ENCODE data around the gene IPO11.
A peak's percentile ranks its signal among the peaks of the same experiment; 100 is the strongest.

The IPO11 gene

GRCh38 chr5:62592558-62592957 is 180.0 kb downstream of the IPO11 start:
- Histone ChIP-seq H3K9me3 (ENCODE audit: control insufficient read depth, low read depth, low read length) (no peaks in the 10 kb centered on the region), H3K9ac (ENCODE audit: low read length) (no peak overlapping the region), H3K27me3 (ENCODE audit: control insufficient read depth, insufficient read depth, low read length) (no peaks in the 10 kb centered on the region), H3K4me3 (ENCODE audit: low read length) (no peak overlapping the region), H3K36me3 (ENCODE audit: control insufficient read depth, low read depth, low read length) (peaks cover 3% of the 10 kb centered on the region), H3K4me1 (ENCODE audit: control insufficient read depth, low read depth, low read length) (peaks cover 14% of the 10 kb centered on the region), H3K27ac (ENCODE audit: low read length) (no peak overlapping the region)

DNA sequence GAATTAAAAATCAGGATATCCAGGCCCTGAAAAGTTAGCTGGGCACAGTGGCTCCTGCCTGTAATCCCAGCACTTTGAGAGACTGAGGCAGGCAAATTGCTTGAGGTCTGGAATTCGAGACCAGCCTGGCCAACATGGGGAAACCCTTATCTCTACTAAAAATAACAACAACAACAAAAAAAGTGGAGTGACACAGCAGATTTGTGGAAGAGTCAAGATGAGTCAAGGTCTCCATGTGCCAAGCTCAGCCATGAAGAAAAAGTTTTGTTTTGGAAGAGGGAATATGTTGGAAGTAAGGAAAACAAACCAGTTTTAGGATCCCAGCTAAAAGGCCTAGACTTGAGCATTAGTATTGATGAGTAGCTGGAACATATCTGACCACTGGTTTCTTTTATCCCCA is 180.8 kb downstream of the IPO11 start:
- Histone ChIP-seq H3K9me3 (ENCODE audit: control insufficient read depth, low read depth, low read length) (no peaks in the 10 kb centered on the region), H3K36me3 (ENCODE audit: control insufficient read depth, low read depth, low read length) (peaks cover 3% of the 10 kb centered on the region), H3K27ac (ENCODE audit: low read length) (peak overlapping the region; percentile 33), H3K4me1 (ENCODE audit: control insufficient read depth, low read depth, low read length) (peaks cover 14% of the 10 kb centered on the region), H3K9ac (ENCODE audit: low read length) (no peak overlapping the region), H3K27me3 (ENCODE audit: control insufficient read depth, insufficient read depth, low read length) (no peaks in the 10 kb centered on the region), H3K4me3 (ENCODE audit: low read length) (no peak overlapping the region)

DNA sequence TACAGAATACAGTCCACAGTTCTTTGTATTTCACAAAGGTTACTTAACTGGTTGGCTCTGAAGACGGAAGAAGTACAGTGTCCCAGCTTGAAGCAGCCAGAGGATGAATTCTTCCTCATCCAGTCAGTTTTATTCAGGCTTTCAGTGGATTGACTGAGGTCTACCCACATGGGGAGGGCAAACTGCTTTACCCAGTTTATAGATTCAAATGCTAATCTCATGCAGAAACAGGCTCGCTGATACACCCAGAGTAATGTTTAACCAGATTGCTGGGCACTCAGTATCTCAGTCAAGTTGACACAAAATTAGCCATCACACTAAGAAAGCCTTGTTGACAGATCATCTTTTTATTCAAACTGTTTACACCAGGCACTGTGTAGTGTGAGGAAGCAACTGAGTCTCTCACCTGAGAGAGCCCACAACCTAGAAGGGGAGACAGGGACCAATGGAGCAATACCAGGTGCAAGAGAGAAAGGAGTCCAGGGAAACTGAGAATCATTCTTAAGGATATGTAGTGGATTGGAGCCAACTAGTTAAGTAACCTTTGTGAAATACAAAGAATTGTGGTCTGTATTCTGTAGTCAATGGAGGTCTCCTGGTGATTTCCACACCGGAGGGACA is 181.9 kb downstream of the IPO11 start:
- Histone ChIP-seq H3K36me3 (ENCODE audit: control insufficient read depth, low read depth, low read length) (peaks cover 3% of the 10 kb centered on the region), H3K9me3 (ENCODE audit: control insufficient read depth, low read depth, low read length) (no peaks in the 10 kb centered on the region), H3K4me1 (ENCODE audit: control insufficient read depth, low read depth, low read length) (peaks cover 14% of the 10 kb centered on the region), H3K9ac (ENCODE audit: low read length) (no peak overlapping the region), H3K4me3 (ENCODE audit: low read length) (no peak overlapping the region), H3K27ac (ENCODE audit: low read length) (no peak overlapping the region), H3K27me3 (ENCODE audit: control insufficient read depth, insufficient read depth, low read length) (no peaks in the 10 kb centered on the region)

- no peak overlapping the region for H3K9ac ChIP-seq (ENCODE audit: low read length)
- no peaks in the 10 kb centered on the region for H3K9me3 ChIP-seq (ENCODE audit: control insufficient read depth, low read depth, low read length)
Observed at GRCh38 chr5:62596096-62596495, 183.5 kb downstream of the IPO11 start.

DNA sequence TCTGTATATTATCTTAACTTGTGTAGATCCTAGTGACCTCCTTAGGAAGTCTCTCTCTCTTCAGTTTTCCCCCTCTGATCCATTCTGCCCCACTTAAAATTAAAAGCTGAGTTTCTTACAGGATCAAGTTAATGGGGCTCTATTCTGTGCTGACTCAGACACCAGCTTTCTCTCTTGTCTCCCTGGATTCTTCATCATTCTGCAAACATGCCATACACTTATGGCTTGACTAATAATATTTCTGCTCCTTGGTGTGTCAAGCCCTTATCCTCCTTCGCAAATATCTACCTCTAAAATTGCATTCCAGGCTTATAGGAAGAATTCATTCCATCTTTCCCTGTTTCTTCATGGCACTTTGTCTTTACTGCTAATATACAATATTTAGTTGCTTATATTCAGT is 184.1 kb downstream of the IPO11 start:
- Histone ChIP-seq H3K9me3 (ENCODE audit: control insufficient read depth, low read depth, low read length) (no peaks in the 10 kb centered on the region), H3K27ac (ENCODE audit: low read length) (no peak overlapping the region), H3K4me3 (ENCODE audit: low read length) (no peak overlapping the region)

More at GRCh38 chr5:62596096-62596495, 183.5 kb downstream of the IPO11 start:
- Histone ChIP-seq H3K36me3 (ENCODE audit: control insufficient read depth, low read depth, low read length) (peaks cover 3% of the 10 kb centered on the region), H3K4me3 (ENCODE audit: low read length) (no peak overlapping the region), H3K27ac (ENCODE audit: low read length) (no peak overlapping the region), H3K27me3 (ENCODE audit: control insufficient read depth, insufficient read depth, low read length) (no peaks in the 10 kb centered on the region), H3K4me1 (ENCODE audit: control insufficient read depth, low read depth, low read length) (peaks cover 14% of the 10 kb centered on the region)

DNA sequence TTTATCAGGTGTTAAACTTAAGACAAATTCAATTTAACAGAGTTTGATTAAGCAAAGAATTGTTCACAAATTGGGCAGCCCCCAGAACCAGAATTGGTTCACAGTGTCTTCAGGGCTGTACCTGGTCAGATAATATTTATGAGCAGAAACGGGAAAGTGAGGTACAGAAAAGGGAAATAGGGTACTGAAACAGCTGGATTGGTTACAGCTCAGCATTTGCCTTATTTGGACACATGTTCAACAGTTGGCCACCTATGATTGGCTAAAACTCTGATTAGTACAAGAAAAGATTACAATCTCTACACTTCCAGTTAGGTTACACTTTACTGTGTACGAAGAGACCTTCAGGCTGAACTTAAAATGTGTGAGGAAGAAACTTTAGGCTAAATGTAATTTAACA is 184.8 kb downstream of the IPO11 start:
- Histone ChIP-seq H3K9ac (ENCODE audit: low read length) (no peak overlapping the region), H3K27ac (ENCODE audit: low read length) (no peak overlapping the region), H3K4me1 (ENCODE audit: control insufficient read depth, low read depth, low read length) (peaks cover 14% of the 10 kb centered on the region), H3K4me3 (ENCODE audit: low read length) (no peak overlapping the region), H3K36me3 (ENCODE audit: control insufficient read depth, low read depth, low read length) (no peaks in the 10 kb centered on the region), H3K27me3 (ENCODE audit: control insufficient read depth, insufficient read depth, low read length) (no peaks in the 10 kb centered on the region), H3K9me3 (ENCODE audit: control insufficient read depth, low read depth, low read length) (no peaks in the 10 kb centered on the region)

More for the DNA sequence above, 184.1 kb downstream of the IPO11 start:
- no peaks in the 10 kb centered on the region for H3K36me3 ChIP-seq (ENCODE audit: control insufficient read depth, low read depth, low read length)
- no peak overlapping the region for H3K9ac ChIP-seq (ENCODE audit: low read length)
- H3K4me1 ChIP-seq (ENCODE audit: control insufficient read depth, low read depth, low read length), result peaks cover 14% of the 10 kb centered on the region
- H3K27me3 ChIP-seq (ENCODE audit: control insufficient read depth, insufficient read depth, low read length), result no peaks in the 10 kb centered on the region

- Histone ChIP-seq H3K27me3 (ENCODE audit: control insufficient read depth, insufficient read depth, low read length) (no peaks in the 10 kb centered on the region), H3K9ac (ENCODE audit: low read length) (no peak overlapping the region), H3K4me1 (ENCODE audit: control insufficient read depth, low read depth, low read length) (no peaks in the 10 kb centered on the region), H3K4me3 (ENCODE audit: low read length) (no peak overlapping the region), H3K36me3 (ENCODE audit: control insufficient read depth, low read depth, low read length) (no peaks in the 10 kb centered on the region), H3K27ac (ENCODE audit: low read length) (no peak overlapping the region), H3K9me3 (ENCODE audit: control insufficient read depth, low read depth, low read length) (no peaks in the 10 kb centered on the region)
Observed at GRCh38 chr5:62600560-62601252, 188.1 kb downstream of the IPO11 start.

GRCh38 chr5:62603934-62604333 is 191.4 kb downstream of the IPO11 start:
- H3K27me3 ChIP-seq (ENCODE audit: control insufficient read depth, insufficient read depth, low read length), result no peaks in the 10 kb centered on the region

GRCh38 chr5:62605638-62606037 is 193.1 kb downstream of the IPO11 start:
- no peak overlapping the region for H3K27ac ChIP-seq (ENCODE audit: low read length)
- H3K9me3 ChIP-seq (ENCODE audit: control insufficient read depth, low read depth, low read length), result no peaks in the 10 kb centered on the region
- H3K27me3 ChIP-seq (ENCODE audit: control insufficient read depth, insufficient read depth, low read length), result no peaks in the 10 kb centered on the region
- no peaks in the 10 kb centered on the region for H3K36me3 ChIP-seq (ENCODE audit: control insufficient read depth, low read depth, low read length)
- H3K9ac ChIP-seq (ENCODE audit: low read length), result no peak overlapping the region
- H3K4me3 ChIP-seq (ENCODE audit: low read length), result no peak overlapping the region
- no peaks in the 10 kb centered on the region for H3K4me1 ChIP-seq (ENCODE audit: control insufficient read depth, low read depth, low read length)

More at GRCh38 chr5:62603934-62604333, 191.4 kb downstream of the IPO11 start:
- Histone ChIP-seq H3K4me3 (ENCODE audit: low read length) (no peak overlapping the region), H3K9me3 (ENCODE audit: control insufficient read depth, low read depth, low read length) (no peaks in the 10 kb centered on the region), H3K4me1 (ENCODE audit: control insufficient read depth, low read depth, low read length) (no peaks in the 10 kb centered on the region), H3K36me3 (ENCODE audit: control insufficient read depth, low read depth, low read length) (no peaks in the 10 kb centered on the region), H3K9ac (ENCODE audit: low read length) (no peak overlapping the region), H3K27ac (ENCODE audit: low read length) (no peak overlapping the region)

- Histone ChIP-seq H3K27me3 (ENCODE audit: control insufficient read depth, insufficient read depth, low read length) (no peaks in the 10 kb centered on the region), H3K36me3 (ENCODE audit: control insufficient read depth, low read depth, low read length) (no peaks in the 10 kb centered on the region), H3K4me1 (ENCODE audit: control insufficient read depth, low read depth, low read length) (no peaks in the 10 kb centered on the region), H3K27ac (ENCODE audit: low read length) (no peak overlapping the region), H3K9ac (ENCODE audit: low read length) (no peak overlapping the region), H3K4me3 (ENCODE audit: low read length) (no peak overlapping the region), H3K9me3 (ENCODE audit: control insufficient read depth, low read depth, low read length) (no peaks in the 10 kb centered on the region)
Observed at GRCh38 chr5:62606878-62607277, 194.3 kb downstream of the IPO11 start.

DNA sequence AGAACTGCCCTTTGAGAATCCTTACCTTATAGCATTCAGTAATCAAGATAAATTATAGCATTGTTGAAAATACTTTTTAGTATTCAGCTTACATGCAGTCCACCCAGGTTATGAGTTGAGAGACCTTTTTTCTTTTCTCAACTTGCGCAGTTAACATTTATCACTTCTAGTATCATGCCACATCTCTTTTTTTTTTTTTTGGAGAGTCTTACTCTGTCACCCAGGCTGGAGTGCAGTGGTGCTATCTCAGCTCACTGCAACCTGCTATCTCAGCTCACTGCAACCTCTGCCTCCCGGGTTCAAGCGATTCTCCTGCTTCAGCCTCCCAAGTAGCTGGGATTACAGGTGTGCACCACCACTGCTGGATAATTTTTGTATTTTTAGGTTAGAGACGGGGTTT is 195.1 kb downstream of the IPO11 start:
- no peaks in the 10 kb centered on the region for H3K9me3 ChIP-seq (ENCODE audit: control insufficient read depth, low read depth, low read length)
- H3K27me3 ChIP-seq (ENCODE audit: control insufficient read depth, insufficient read depth, low read length), result no peaks in the 10 kb centered on the region
- no peaks in the 10 kb centered on the region for H3K4me1 ChIP-seq (ENCODE audit: control insufficient read depth, low read depth, low read length)
- no peak overlapping the region for H3K4me3 ChIP-seq (ENCODE audit: low read length)
- no peak overlapping the region for H3K9ac ChIP-seq (ENCODE audit: low read length)
- no peaks in the 10 kb centered on the region for H3K36me3 ChIP-seq (ENCODE audit: control insufficient read depth, low read depth, low read length)
- no peak overlapping the region for H3K27ac ChIP-seq (ENCODE audit: low read length)
